GM18505 (cell line): ENCODE data around the gene FBXW12.

ENCODE experiments used
- ATAC-seq: cut with Tn5 transposase; IDR thresholded peaks from one replicate; pipeline ENCODE4 v1.9.1; 2021; ENCODE audit not compliant: unreplicated experiment
- POLR2A ChIP-seq: IDR thresholded peaks from 4 replicates; pipeline ENCODE4 v1.6.1; 2011; ENCODE audit warnings: borderline replicate concordance; ENCODE audit not compliant: insufficient read depth, insufficient read length; ENCODE audit errors: extremely low read depth

Gene FBXW12

DNA sequence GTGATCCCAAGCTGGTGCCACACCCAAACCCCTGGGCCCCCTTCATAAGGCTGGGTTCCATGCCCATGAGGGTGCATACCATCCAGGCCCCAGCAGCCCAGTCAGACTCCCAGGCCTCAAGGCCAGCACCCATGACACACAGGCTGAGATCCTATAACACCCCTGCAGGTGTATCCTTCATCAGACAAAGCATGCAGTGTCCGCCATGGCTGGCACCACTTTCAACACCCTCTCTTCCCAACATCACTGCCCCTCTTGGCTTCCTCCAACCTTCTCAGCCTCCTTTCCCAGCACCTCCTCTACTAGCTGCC is 64.4 kb downstream of the FBXW12 start:
- ATAC-seq, result no peak
- TF ChIP-seq POLR2A, result no peak

DNA sequence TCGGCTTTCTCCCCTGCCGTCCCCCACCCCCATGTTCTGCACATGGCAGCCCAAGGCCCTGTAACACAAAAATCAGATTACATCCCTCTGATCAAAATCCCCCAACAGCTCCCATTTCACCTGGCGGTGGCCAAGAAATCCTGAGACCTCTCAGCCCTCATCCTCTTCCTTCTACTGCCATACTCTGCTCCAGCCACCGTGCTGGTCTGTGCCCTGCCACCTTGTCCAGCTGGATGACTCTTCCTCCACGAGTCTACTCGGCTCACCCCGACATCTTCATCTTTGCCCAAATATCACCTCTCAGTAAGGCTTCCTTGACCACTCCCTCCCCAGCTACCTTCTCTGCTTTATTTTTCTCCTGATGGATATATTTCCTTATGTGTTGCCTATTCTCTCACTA is 64.8 kb downstream of the FBXW12 start:
- ATAC-seq, result no peak
- no peak for TF ChIP-seq POLR2A

- TF ChIP-seq POLR2A, result no peak
- ATAC-seq, result no peak
Observed at GRCh38 chr3:48437812-48438211, 65.8 kb downstream of the FBXW12 start.

- peak; percentile 90 for ATAC-seq
- TF ChIP-seq POLR2A, result peak; percentile 76
Observed at GRCh38 chr3:48439820-48440589, 68.0 kb downstream of the FBXW12 start, which contains the start of the genes CCDC51 and TMA7. TSS of gene CCDC51 (minus strand) at chr3:48440119. CDS start at chr3:48435128, 4,991 bp downstream. TSS of gene TMA7 (plus strand) at chr3:48440257. CDS start at chr3:48440297, 40 bp downstream.

DNA sequence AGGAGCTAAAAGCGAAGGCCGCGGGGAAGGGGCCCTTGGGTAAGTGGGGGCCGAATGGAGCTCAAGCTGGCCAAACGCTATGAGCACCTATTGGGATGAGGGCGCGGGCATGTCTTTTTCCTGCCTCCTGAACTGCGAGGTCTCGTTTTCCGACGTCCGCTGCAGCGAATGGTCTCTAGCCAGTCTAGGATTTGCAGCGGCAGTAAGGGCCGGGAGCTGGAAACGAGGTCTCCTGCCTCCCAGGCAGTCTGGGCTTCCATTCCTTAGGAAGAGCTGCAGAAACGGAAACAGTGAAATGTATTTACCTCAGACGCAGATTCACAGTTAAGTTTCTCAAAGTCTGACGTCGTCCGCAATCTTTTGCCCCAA is 68.6 kb downstream of the FBXW12 start:
- ATAC-seq, result no peak
- no peak for TF ChIP-seq POLR2A

GRCh38 chr3:48441940-48442339 is 69.9 kb downstream of the FBXW12 start:
- TF ChIP-seq POLR2A, result no peak

More at GRCh38 chr3:48441940-48442339, 69.9 kb downstream of the FBXW12 start:
- ATAC-seq, result no peak
